Liver (tissue), 9 donors: ENCODE data around the gene RABEP1. TPM values are rescaled to one million over a fixed set of nuclear protein-coding genes. Genes with fewer than 3 reads are reported as not detected.

ENCODE experiments used
- DNase-seq: peaks from one replicate; pipeline ENCODE4 v3.0.0-alpha.2; 2017; ENCODE audit warnings: low spot score
- H3K27ac ChIP-seq, 2 donors: one replicate each; pipeline ENCODE4 v1.7.0; 2013; ENCODE audit warnings: inconsistent platforms in 2 of 2, low read length in 2 of 2, control low read depth in 1 of 2, low read depth in 1 of 2, mild to moderate bottlenecking in 1 of 2
- H3K27me3 ChIP-seq, 4 donors: one replicate each; pipeline versions ENCODE4 v1.6.1 to v1.7.0; 2013; ENCODE audit warnings: low read length in 3 of 4, inconsistent platforms in 1 of 4, mild to moderate bottlenecking in 1 of 4, moderate library complexity in 1 of 4; ENCODE audit not compliant: control insufficient read depth in 4 of 4, insufficient read depth in 4 of 4
- H3K36me3 ChIP-seq, 4 donors: one replicate each; pipeline versions ENCODE4 v1.6.1 to v1.7.0; 2013; ENCODE audit warnings: low read length in 3 of 4, mild to moderate bottlenecking in 3 of 4, low read depth in 1 of 4, moderate library complexity in 1 of 4; ENCODE audit not compliant: control insufficient read depth in 4 of 4, insufficient read depth in 3 of 4
- H3K4me1 ChIP-seq, 4 donors: one replicate each; pipeline versions ENCODE4 v1.6.1 to v1.7.0; 2013; ENCODE audit warnings: low read length in 3 of 4, mild to moderate bottlenecking in 3 of 4, moderate library complexity in 1 of 4; ENCODE audit not compliant: control insufficient read depth in 4 of 4, insufficient read depth in 4 of 4
- H3K4me3 ChIP-seq, 3 donors: one replicate each; pipeline versions ENCODE4 v1.6.1 to v1.7.0; 2013; ENCODE audit warnings: low read length in 3 of 3, control low read depth in 1 of 3, low read depth in 1 of 3, mild to moderate bottlenecking in 1 of 3
- H3K9ac ChIP-seq, 2 donors: one replicate each; pipeline ENCODE4 v1.7.0; 2013; ENCODE audit warnings: low read length in 2 of 2, mild to moderate bottlenecking in 2 of 2, moderate library complexity in 2 of 2, control low read depth in 1 of 2, low read depth in 1 of 2
- H3K9me3 ChIP-seq, 4 donors: one replicate each; pipeline versions ENCODE4 v1.6.1 to v1.7.0; 2013; ENCODE audit warnings: low read length in 3 of 4; ENCODE audit not compliant: control insufficient read depth in 4 of 4
- ATF3 ChIP-seq: IDR thresholded peaks from 2 replicates; pipeline ENCODE4 v1.6.1; 2016; ENCODE audit warnings: antibody characterized with exemption
- CTCF ChIP-seq: fragments of 150-350 bp; IDR thresholded peaks from 2 replicates; pipeline ENCODE4 v1.5.1; 2017; ENCODE audit warnings: improper control_type of control experiment, low read depth, low read length; ENCODE audit not compliant: missing input control
- EGR1 ChIP-seq, 2 donors: IDR thresholded peaks; 2 replicates each; pipeline ENCODE4 v1.6.1; 2016 to 2018; ENCODE audit warnings: antibody characterized with exemption in 2 of 2, low read depth in 2 of 2
- FOXA1 ChIP-seq: IDR thresholded peaks from 2 replicates; pipeline ENCODE4 v1.6.1; 2016; ENCODE audit warnings: antibody characterized with exemption
- FOXA2 ChIP-seq: IDR thresholded peaks from 2 replicates; pipeline ENCODE4 v1.6.1; 2016; ENCODE audit warnings: antibody characterized with exemption
- GABPA ChIP-seq, 2 donors: IDR thresholded peaks in 1 of 2; conservative IDR thresholded peaks in 1 of 2; 2 replicates each; pipeline ENCODE4 v1.6.1; 2016; ENCODE audit warnings: antibody characterized with exemption in 2 of 2, mild to moderate bottlenecking in 1 of 2, moderate library complexity in 1 of 2
- HNF4A ChIP-seq, 2 donors: conservative IDR thresholded peaks; 2 replicates each; pipeline ENCODE4 v1.6.1; 2016; ENCODE audit warnings: antibody characterized with exemption in 2 of 2, mild to moderate bottlenecking in 2 of 2
- HNF4G ChIP-seq: IDR thresholded peaks from 2 replicates; pipeline ENCODE4 v1.6.1; 2016; ENCODE audit warnings: antibody characterized with exemption
- JUND ChIP-seq, 2 donors: IDR thresholded peaks; 2 replicates each; pipeline ENCODE4 v1.6.1; 2016; ENCODE audit warnings: antibody characterized with exemption in 2 of 2
- MAX ChIP-seq: IDR thresholded peaks from 2 replicates; pipeline ENCODE4 v1.6.1; 2016; ENCODE audit warnings: antibody characterized with exemption
- NR2F2 ChIP-seq: IDR thresholded peaks from 2 replicates; pipeline ENCODE4 v1.6.1; 2016; ENCODE audit warnings: antibody characterized with exemption
- RAD21 ChIP-seq, 2 donors: IDR thresholded peaks; 2 replicates each; pipeline ENCODE4 v1.6.1; 2016; ENCODE audit warnings: antibody characterized with exemption in 2 of 2, mild to moderate bottlenecking in 2 of 2
- REST ChIP-seq: IDR thresholded peaks from 2 replicates; pipeline ENCODE4 v1.6.1; 2016; ENCODE audit warnings: antibody characterized with exemption, mild to moderate bottlenecking
- RXRA ChIP-seq, 2 donors: IDR thresholded peaks; 2 replicates each; pipeline ENCODE4 v1.6.1; 2017 to 2018; ENCODE audit warnings: antibody characterized with exemption in 2 of 2, mild to moderate bottlenecking in 1 of 2
- SP1 ChIP-seq: IDR thresholded peaks from 2 replicates; pipeline ENCODE4 v1.6.1; 2018; ENCODE audit warnings: antibody characterized with exemption, mild to moderate bottlenecking
- TAF1 ChIP-seq: conservative IDR thresholded peaks from 2 replicates; pipeline ENCODE4 v1.6.1; 2016; ENCODE audit warnings: antibody characterized with exemption, mild to moderate bottlenecking
- YY1 ChIP-seq: IDR thresholded peaks from 2 replicates; pipeline ENCODE4 v1.6.1; 2016; ENCODE audit warnings: antibody characterized with exemption, mild to moderate bottlenecking
- ZBTB33 ChIP-seq: IDR thresholded peaks from 2 replicates; pipeline ENCODE4 v1.6.1; 2016; ENCODE audit warnings: antibody characterized with exemption
- WGBS: extraction: QIAGEN DNeasy Blood & Tissue Kit; methylation state at CpG from one replicate; pipeline ENCODE4 v1.1.7; 2013; 5-methylcytosine and 5-hydroxymethylcytosine counted together
- polyA plus RNA-seq, 2 donors: library from polyadenylated mRNA; stranded (reverse) in 1 of 2; unstranded in 1 of 2; fragments of 200-250 nt in 1 of 2; fragments of >200 nt in 1 of 2; fragmentation: Nextera tagmentation in 1 of 2; extraction: Ambion mirVana in 1 of 2; gene quantifications; one replicate each; pipeline versions ENCODE4 v1.2.1 to v1.2.3, GENCODE V29; 2013 to 2015
- total RNA-seq, 2 donors: library from RNA; depleted of rRNA; stranded (reverse); fragments of >200 nt; gene quantifications; one replicate each; pipeline ENCODE4 v1.2.3, GENCODE V29; 2014
- donor health status: healthy.
- donor health status: healthy.
- donor health status: healthy.
- donor health status: healthy.
- donor health status: healthy.

The RABEP1 gene
- total and polyA plus RNA-seq, 4 donors: 13.3 to 26.6 (median 20.6) TPM

GRCh38 chr17:5361426-5361825, 79.3 kb downstream of the RABEP1 start:
- no peak overlapping the region for H3K9ac ChIP-seq
- no peak overlapping the region for H3K4me3 ChIP-seq
- H3K4me1 ChIP-seq: peaks cover 0 to 5% (median 2%) of the 10 kb centered on the region in 4 donors
- no peaks in the 10 kb centered on the region for H3K27me3 ChIP-seq
- no peaks in the 10 kb centered on the region for H3K9me3 ChIP-seq
- 86% methylated on average over 9 of the region's 9 CpGs for WGBS
- TF ChIP-seq HNF4G (no peak), MAX (no peak), RAD21 (IDR thresholded peaks at IDR 0.05) (no peak), FOXA1 (no peak), YY1 (no peak), JUND (IDR thresholded peaks at IDR 0.05) (no peak), NR2F2 (no peak), SP1 (no peak), FOXA2 (no peak), CTCF (no peak), ATF3 (no peak), REST (no peak), GABPA (IDR thresholded peaks at IDR 0.05 in 1 of 2, conservative IDR thresholded peaks at IDR 0.05 in 1 of 2) (no peak), TAF1 (no peak), RXRA (IDR thresholded peaks at IDR 0.05) (no peak), EGR1 (IDR thresholded peaks at IDR 0.05; ENCODE audit: low read depth in 2 of 2) (no peak), ZBTB33 (no peak), HNF4A (conservative IDR thresholded peaks at IDR 0.05) (no peak)
- H3K36me3 ChIP-seq: peaks cover 7 to 46% (median 25%) of the 10 kb centered on the region in 4 donors
- DNase-seq: no peak
- no peak overlapping the region for H3K27ac ChIP-seq
